ENCODE data around the gene MSI1.

GRCh38 chr12:120324841-120325417 lies 44.0 kb downstream of the MSI1 start:
- TF ChIP-seq TAF1 (IDR thresholded peaks at IDR 0.05; ENCODE audit: borderline replicate concordance, low read depth, low read length) (no peak), POLR2A (IDR thresholded peaks at IDR 0.05; ENCODE audit: low read depth, low read length) (no peak), POLR2AphosphoS5 (IDR thresholded peaks at IDR 0.05; ENCODE audit: low read depth, low read length) (no peak)
